Skeletal muscle satellite cell (primary cell): ENCODE results near the gene DNM3.

Experiments
- H3K27me3 ChIP-seq: 2 replicates; pipeline ENCODE4 v1.7.0; 2013; ENCODE audit warnings: low read length; ENCODE audit not compliant: control insufficient read depth, insufficient read depth
- H3K36me3 ChIP-seq: 2 replicates; pipeline ENCODE4 v1.7.0; 2013; ENCODE audit warnings: mild to moderate bottlenecking, control low read depth, low read length; ENCODE audit not compliant: insufficient read depth
- H3K4me1 ChIP-seq: 2 replicates; pipeline ENCODE4 v1.7.0; 2013; ENCODE audit warnings: low read length; ENCODE audit not compliant: control insufficient read depth, insufficient read depth
- H3K4me2 ChIP-seq: 2 replicates; pipeline ENCODE4 v1.7.0; 2013; ENCODE audit warnings: mild to moderate bottlenecking, low read length
- H3K4me3 ChIP-seq: 2 replicates; pipeline ENCODE4 v1.7.0; 2013; ENCODE audit warnings: low read length
- H3K9ac ChIP-seq: 2 replicates; pipeline ENCODE4 v1.7.0; 2013; ENCODE audit warnings: mild to moderate bottlenecking, low read depth, low read length, moderate library complexity
- H3K9me3 ChIP-seq: replicated peaks from 2 replicates; pipeline ENCODE4 v1.7.0; 2013; ENCODE audit warnings: mild to moderate bottlenecking, control low read depth, low read length

The DNM3 gene

DNA sequence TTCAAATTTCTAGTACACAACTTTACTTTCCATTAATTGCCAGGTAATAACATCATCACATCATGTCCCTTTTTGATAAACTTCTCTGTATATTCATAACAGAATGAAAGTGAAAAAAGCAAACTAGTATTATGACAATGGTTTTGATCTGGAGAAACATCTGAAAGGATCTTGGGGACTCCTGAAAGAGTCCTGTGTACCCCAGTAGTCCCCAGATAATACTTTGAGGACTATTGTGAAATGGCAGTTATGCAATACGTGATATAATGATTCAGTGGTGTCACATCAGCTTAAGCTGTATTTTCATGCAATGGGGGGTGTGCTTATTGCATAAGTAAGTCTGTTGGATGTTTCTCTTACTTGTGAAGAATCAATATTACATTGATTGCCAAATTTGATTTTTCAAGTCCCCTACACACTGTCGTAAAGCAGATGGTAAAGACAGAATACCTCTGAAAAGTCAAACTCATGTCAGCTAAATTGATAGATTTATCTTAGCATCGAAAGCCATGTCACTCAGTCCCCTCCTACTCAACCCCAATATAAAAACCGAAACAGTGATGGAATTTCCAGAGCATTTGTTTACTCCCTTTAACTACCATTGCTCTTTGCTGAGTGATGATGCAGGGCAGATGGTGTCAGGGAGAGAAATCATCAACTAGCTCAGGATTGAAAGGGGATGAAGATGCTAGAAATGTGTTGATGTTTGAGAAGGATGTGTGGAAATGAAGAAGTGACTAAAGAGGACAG, 432.5 kb downstream of the DNM3 start:
- no peak overlapping the region for H3K4me2 ChIP-seq
- no peak overlapping the region for H3K4me3 ChIP-seq
- no peaks in the 10 kb centered on the region for H3K27me3 ChIP-seq
- no peak overlapping the region for H3K9ac ChIP-seq
- no peaks in the 10 kb centered on the region for H3K36me3 ChIP-seq
- H3K9me3 ChIP-seq: no peaks in the 10 kb centered on the region
- peaks cover 23% of the 10 kb centered on the region for H3K4me1 ChIP-seq

DNA sequence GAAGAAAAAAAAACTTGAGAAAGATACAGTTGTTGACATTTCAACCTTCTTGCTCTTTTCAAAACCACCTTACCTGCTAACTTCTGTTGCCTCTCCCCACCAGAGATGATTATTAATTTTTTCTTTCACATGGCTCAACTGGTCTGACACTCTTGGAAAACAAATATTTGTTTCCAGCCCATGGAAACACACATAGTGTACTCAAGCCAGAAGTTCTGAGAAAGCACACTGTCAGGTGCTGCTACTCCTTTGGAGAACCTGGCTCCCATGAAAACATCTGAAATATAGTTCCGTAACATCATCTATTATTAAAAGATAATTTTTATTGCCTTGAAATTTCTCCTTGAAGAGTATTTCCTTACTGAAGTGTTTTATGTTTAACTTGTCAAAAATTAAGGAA, 434.2 kb downstream of the DNM3 start:
- Histone ChIP-seq H3K4me2 (no peak overlapping the region), H3K27me3 (no peaks in the 10 kb centered on the region), H3K4me3 (no peak overlapping the region), H3K36me3 (no peaks in the 10 kb centered on the region), H3K9me3 (no peaks in the 10 kb centered on the region), H3K4me1 (peaks cover 23% of the 10 kb centered on the region), H3K9ac (no peak overlapping the region)

DNA sequence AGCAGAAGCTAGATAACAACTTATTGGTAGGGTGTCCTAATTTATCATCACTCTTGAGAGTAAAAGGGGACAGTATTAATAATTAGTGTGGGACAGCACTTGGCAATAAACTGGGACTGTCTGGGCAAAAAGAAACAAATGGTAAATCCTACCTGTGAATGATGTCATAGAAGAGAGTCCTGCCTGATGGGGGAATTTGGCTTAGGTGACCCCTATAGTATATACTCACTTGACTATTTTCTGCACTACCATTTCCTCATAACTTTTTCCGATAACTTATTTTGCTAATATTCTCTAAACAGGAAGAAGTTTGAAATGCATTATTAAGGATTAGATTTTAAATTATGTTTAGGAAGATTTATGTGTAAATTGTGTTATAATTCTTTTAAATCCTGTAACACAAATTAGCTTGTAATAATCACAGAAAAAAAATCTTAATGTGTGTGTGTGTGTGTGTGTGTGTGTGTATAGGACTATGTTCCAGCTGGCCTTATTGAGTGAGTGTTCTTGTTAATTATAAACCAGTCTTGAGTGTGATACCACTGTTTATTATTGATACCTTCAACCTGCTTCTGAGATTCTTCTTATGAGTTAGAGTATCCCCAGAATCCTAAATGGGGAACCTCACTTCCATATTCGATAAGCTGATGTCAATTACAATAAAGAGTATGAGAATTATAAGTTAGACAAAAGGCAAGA, 435.0 kb downstream of the DNM3 start:
- no peak overlapping the region for H3K4me2 ChIP-seq
- H3K9ac ChIP-seq: no peak overlapping the region
- no peak overlapping the region for H3K4me3 ChIP-seq
- H3K9me3 ChIP-seq: no peaks in the 10 kb centered on the region
- H3K4me1 ChIP-seq: peaks cover 23% of the 10 kb centered on the region
- H3K36me3 ChIP-seq: no peaks in the 10 kb centered on the region
- H3K27me3 ChIP-seq: no peaks in the 10 kb centered on the region

DNA sequence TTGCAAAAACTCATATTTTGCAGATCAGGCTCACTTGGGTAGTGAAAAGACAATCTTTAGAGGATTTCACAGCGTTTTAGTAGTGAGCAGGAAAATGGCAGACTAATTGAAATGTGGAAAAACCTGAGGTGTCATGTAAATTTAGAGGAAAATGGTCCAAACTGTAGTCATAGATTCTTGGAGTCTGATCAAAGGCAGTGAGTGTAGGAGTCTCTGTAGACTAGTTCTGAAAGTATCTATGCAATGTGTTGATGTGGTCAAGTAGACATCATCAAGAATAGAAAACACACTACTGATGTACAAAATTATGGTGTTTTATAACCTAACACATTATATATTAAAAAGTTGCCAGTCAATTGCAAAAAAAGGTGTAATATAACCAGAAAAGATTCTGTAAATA, 436.0 kb downstream of the DNM3 start:
- Histone ChIP-seq H3K4me3 (no peak overlapping the region), H3K9me3 (no peaks in the 10 kb centered on the region), H3K4me1 (peaks cover 23% of the 10 kb centered on the region), H3K4me2 (no peak overlapping the region), H3K9ac (no peak overlapping the region), H3K36me3 (no peaks in the 10 kb centered on the region), H3K27me3 (no peaks in the 10 kb centered on the region)

DNA sequence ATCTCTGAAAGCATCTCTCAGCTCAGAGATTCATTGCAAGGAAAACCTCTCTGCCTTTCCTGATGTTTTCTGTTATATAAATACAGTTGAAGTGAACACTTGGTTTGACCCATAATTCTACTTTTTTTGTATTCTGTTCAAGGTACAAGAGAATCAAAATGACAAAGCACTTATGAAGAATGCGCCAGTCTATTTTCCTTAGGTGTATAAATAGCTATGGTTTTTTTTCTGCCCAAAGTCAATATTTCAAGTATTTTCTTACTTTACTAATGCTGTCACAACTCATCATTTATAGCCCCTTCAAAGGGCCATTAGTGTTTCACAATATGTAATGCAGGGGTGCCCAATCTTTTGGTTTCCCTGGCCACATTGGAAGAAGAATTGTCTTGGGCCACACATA, 436.7 kb downstream of the DNM3 start:
- H3K27me3 ChIP-seq: no peaks in the 10 kb centered on the region
- H3K36me3 ChIP-seq: no peaks in the 10 kb centered on the region
- H3K4me3 ChIP-seq: no peak overlapping the region
- H3K9ac ChIP-seq: no peak overlapping the region
- no peak overlapping the region for H3K4me2 ChIP-seq
- H3K9me3 ChIP-seq: no peaks in the 10 kb centered on the region
- H3K4me1 ChIP-seq: peaks cover 23% of the 10 kb centered on the region

DNA sequence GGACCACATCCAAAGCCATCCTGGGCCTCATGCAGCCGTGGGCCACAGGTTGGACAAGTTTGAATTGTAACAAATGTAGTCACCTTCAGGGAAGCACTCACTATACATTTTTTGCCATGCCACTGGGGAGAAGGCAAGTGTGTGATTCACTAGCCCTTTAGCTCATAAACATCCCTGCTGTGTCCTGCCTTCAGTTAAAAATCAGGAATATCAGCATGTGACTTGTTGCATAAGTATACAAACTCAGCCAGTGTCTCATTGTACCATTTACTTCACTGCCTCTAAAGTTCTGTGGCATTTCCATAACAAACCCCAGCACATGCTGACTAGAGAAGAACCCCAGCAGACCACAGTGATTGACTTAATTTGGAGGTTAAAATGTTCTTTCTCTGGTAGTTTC, 437.2 kb downstream of the DNM3 start:
- H3K27me3 ChIP-seq: no peaks in the 10 kb centered on the region
- H3K9ac ChIP-seq: no peak overlapping the region
- no peak overlapping the region for H3K4me2 ChIP-seq

DNA sequence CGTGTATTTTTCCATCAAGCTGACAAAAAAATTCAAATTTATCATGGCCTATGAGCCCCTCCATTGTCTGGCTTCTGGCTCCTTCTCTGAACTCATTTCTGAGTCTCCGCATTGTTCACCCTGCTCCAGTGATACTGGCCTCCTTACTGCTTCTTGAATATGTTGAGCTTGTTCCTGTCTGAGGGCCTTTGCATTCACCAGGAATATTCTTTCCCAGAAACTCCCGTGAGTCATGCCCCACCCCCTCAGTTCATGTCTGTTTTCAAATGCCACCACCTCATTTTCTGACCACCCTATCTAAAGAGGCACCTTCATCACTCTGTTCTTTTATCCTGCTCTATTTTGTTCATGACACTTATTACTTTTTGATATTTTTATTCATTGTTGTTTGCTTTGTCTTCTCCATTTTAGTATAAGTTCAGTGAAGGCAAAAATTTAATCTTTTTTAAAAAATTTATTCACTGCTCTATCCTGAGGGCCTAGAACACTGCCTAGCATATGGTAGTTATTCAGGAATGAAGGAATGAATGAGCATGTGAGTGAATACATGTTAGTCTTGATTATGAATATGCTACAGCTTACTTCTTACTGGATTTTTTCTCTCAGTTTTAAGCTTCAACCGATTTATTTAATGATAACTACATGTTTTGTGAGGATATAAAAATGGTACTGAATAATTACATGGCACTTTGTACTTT, 438.8 kb downstream of the DNM3 start:
- Histone ChIP-seq H3K27me3 (no peaks in the 10 kb centered on the region), H3K4me2 (no peak overlapping the region), H3K36me3 (no peaks in the 10 kb centered on the region), H3K9me3 (no peaks in the 10 kb centered on the region), H3K9ac (no peak overlapping the region), H3K4me1 (peaks cover 23% of the 10 kb centered on the region), H3K4me3 (no peak overlapping the region)

More for the DNA sequence above, 437.2 kb downstream of the DNM3 start:
- no peak overlapping the region for H3K4me3 ChIP-seq
- H3K36me3 ChIP-seq: no peaks in the 10 kb centered on the region
- peaks cover 23% of the 10 kb centered on the region for H3K4me1 ChIP-seq
- no peaks in the 10 kb centered on the region for H3K9me3 ChIP-seq

DNA sequence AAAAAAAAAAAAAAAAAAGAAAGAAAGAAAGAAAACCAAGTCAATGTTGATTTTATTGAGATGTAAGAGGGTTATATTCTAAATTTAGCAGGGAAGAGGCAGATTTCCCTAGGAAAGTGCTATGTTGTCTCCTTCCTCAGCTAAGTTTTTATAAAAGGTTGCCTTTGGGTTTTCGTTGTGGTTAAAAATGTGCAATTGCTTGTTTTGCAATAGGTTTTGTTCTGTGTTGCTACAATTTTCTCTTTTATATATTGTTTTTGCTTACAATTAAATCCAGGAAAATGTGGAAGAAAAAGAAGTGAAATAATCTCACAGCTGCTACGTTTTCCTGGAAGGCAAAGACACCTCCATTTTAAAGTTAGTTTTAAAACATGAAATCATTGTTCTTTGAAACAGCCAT, 442.5 kb downstream of the DNM3 start:
- Histone ChIP-seq H3K9me3 (no peaks in the 10 kb centered on the region), H3K4me1 (peaks cover 24% of the 10 kb centered on the region), H3K9ac (no peak overlapping the region), H3K27me3 (no peaks in the 10 kb centered on the region), H3K4me2 (no peak overlapping the region), H3K4me3 (no peak overlapping the region), H3K36me3 (no peaks in the 10 kb centered on the region)

DNA sequence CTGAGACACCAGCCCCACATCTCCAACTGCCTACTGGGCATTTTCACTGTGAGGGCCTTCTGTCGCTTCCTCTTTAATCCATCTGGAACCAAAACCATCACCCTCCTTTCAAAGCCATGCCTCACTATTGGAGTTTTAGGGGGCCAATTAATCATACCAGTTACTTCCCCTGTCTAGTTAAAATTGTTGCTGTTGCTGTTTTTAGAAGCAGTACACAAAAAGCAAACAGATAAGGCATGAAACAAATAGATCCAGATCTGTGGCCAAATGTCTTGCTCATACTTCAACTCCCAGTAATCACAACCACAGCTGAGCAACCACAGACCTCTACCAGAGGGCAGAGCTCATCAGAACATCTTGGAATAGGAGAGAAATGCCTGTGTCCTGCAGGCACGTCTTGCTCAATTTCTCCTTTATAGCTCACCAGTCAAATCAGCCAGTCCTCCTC, 445.4 kb downstream of the DNM3 start:
- Histone ChIP-seq H3K27me3 (no peaks in the 10 kb centered on the region), H3K9ac (peak overlapping the region; percentile 27), H3K4me3 (peak overlapping the region; percentile 4), H3K4me2 (peak overlapping the region; percentile 53), H3K9me3 (no peaks in the 10 kb centered on the region), H3K4me1 (peaks cover 15% of the 10 kb centered on the region), H3K36me3 (no peaks in the 10 kb centered on the region)

DNA sequence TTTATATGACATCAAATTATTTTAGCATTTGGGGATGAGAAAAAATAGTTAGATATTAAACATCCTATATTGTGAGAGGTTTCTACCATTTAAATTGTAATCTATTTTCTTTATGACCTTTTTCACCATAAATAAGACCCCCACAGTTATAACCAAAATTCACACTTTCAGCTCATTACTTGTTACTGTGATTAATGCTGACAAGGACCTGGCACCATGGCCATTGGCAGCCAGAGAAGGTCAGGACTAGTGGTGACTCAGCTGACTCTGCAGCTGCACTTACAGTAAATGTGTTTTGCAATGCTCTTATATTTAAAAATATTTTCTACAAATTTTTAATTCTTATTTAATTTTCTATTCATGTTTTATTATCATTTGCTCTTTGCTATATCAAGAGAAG, 445.9 kb downstream of the DNM3 start:
- Histone ChIP-seq H3K9ac (peak overlapping the region; percentile 27), H3K4me3 (peak overlapping the region; percentile 4), H3K36me3 (no peaks in the 10 kb centered on the region), H3K27me3 (no peaks in the 10 kb centered on the region), H3K4me1 (peaks cover 15% of the 10 kb centered on the region), H3K4me2 (peak overlapping the region; percentile 53), H3K9me3 (no peaks in the 10 kb centered on the region)

DNA sequence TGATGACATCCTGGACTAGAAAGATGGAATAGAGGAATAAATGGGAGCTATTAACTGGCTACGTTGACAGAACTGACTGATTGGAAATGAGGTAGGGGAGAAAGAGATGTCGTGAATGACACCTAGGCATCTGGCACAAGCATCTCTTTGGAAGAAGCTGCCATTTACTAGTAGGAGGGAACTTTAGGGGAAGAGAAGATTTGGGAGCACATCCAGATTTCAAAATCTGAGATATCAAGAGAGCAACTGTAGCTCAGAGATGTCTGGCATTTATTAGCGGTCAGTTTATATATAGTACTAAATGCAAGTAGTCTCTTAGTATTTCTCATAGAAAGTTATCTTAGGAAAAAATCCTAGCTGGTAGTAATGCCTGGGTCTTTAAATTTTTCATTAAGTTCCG, 447.3 kb downstream of the DNM3 start:
- Histone ChIP-seq H3K9me3 (no peaks in the 10 kb centered on the region), H3K27me3 (no peaks in the 10 kb centered on the region), H3K4me1 (peaks cover 15% of the 10 kb centered on the region), H3K4me3 (no peak overlapping the region), H3K9ac (no peak overlapping the region), H3K4me2 (no peak overlapping the region), H3K36me3 (no peaks in the 10 kb centered on the region)
